Embryonic facial prominence (tissue), 1 donor: ENCODE measurements around the gene ITGB2.

ENCODE experiments used
- DNase-seq: peaks from one replicate; pipeline ENCODE4 v3.0.0-alpha.2; 2016; ENCODE audit errors: extremely low spot score

ITGB2 gene

GRCh38 chr21:44910229-44911067 lies 10.3 kb downstream of the ITGB2 start:
- no peak for DNase-seq

- no peak for DNase-seq
These were observed 11.0 kb downstream of the ITGB2 start for GRCh38 chr21:44909719-44910118.

- no peak for DNase-seq
These were observed 11.8 kb downstream of the ITGB2 start for GRCh38 chr21:44908908-44909307.

DNA sequence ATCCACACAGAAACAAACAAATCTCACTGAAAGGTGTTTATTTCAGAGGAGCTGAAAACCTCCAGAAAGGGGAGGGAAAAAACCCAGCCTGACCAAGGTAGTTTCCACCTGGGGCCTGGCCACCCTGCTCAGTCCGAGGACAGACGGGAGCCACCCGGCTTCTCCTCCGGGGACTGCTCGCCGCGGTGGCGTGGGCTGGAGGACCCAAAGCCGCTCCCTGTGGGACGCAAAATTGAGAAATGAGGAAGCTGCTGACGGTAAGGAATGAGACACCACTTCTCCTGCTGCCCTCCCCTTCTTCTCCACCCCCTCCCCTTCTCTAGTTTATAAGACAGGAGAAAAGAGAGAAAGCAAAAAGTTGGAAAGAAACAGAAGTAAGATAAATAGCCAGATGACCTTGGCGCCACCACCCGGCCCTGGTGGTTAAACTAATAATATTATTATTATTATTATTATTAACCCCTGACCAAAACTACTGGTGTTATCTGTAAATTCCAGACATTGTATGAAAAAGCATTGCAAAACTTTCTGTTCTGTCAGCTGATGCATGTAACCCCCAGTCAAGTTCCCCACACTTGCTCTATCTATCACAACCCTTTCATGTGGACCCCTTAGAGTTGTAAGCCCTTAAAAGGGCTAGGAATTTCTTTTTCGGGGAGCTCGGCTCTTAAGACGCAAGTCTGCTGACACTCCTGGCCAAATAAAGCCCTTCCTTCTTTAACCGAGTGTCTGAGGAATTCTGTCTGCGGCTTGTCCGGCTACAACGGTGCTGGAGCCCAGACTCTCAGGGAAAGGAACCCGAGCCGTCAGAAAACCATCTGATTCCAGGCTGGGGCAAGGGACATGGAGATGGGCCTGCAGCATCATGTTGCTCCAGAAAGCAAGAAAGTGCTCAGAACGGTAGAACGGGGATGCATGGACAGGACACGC lies 12.5 kb downstream of the ITGB2 start:
- DNase-seq: no peak

DNA sequence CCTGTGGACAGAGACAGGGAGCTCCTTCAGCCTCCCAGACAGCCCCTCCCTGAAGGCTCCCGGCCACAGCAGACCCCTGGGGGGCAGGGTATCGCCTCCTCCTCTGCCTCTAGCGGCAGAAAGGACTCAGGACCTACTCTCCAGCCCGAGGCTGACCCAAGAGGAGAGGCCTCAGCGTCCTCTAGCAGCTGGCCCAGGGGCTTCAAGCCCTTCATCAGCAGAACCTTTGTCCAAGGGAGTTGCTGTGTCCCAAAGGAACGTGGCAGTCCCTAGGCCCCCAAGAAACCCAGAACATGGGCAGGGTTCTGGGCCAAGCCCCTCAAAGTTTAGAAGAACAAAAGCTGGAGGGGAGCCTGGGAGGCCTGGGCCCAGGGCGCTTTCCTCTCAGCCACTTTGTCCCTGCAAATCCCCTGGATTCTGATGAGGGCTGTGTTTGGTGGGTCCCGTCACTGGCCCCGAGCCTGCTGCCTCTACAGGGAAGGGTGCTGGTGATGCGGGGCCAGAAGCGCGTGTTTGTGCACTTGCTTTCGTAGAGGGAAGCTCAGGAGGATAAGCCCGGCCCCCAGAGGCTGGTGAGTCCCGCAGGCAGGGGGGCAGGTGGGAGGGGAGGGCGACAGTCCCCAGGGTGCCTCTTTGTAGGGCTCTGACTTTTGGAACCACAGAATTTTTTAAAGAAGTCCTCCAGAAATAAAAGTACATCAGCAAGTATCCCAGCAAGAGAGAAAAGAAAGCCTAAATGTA lies 13.3 kb downstream of the ITGB2 start:
- no peak for DNase-seq

DNA sequence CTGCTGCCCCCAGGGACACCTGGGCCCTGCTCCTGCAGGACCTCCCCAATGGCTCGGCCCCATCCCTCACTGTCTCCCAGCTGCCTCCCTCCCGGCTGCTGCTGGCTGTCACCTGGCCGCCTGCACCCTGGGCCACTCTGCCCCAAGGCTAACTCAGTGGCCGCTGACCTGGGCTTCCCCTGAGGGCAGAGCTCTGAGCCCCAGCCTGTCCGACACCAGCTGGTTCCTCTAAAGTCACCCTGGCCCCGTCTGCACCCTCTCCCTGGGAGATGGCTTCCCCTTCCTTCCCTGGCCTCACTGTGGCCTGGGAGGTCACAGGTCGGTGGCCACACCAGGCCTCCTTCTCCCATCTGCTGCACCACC lies 15.0 kb downstream of the ITGB2 start:
- DNase-seq: no peak

DNA sequence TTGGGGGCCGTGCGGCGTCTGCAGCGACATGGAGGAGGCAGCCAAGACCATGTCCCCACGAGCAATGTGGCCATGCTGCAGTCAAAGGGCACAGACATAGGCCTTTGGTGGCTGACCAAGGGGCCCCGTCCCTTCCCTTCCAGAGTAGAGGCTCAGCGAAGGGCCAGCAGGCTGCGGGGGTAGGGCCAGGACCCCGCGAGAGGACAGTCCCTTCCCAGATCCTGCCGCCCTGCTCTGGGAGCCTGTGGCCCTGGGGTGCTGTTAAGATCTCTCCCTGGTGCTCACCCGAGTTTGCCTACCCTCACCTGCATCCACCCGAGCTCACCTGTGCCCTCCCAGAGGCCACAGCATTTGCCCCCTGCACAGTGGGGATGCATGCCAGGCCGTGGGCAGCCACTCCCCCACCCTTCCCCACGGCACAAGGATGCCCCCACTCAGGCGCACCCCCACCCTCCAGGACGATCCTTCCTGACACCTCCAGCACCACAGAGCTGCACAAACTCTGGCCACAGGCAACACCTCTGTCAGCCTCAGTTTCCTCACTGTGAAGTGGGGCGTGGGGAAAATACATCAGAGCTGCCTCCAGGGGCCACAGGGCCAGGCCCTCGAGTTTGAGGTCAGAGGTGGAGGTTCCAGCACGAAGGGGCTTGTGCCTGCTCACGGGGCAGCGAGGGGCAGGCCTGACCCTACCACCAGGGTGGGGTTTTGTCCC lies 15.5 kb downstream of the ITGB2 start:
- no peak for DNase-seq

- DNase-seq: no peak
These were observed 16.4 kb downstream of the ITGB2 start for GRCh38 chr21:44904141-44904923.

DNA sequence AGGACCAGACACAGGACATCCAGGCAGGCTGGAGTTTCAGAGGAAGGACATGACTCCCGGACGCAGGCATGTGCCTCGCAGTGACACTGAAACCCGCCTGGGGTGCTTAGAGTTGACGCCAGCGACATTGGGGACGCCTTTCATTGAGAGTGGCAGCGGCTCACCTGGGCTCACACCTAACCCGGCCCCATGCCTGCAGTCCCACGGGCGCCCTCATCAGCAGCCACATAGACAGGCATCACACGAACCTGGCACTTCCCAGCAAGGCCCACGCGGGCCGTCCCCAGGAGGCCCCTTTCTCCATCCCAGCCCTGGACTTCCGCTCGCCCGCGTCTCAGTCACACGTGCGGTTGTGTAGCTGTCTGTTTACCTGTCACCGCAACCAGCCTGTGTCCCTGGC lies 17.0 kb downstream of the ITGB2 start:
- DNase-seq: no peak

GRCh38 chr21:44903050-44903685 lies 17.5 kb downstream of the ITGB2 start:
- no peak for DNase-seq

DNA sequence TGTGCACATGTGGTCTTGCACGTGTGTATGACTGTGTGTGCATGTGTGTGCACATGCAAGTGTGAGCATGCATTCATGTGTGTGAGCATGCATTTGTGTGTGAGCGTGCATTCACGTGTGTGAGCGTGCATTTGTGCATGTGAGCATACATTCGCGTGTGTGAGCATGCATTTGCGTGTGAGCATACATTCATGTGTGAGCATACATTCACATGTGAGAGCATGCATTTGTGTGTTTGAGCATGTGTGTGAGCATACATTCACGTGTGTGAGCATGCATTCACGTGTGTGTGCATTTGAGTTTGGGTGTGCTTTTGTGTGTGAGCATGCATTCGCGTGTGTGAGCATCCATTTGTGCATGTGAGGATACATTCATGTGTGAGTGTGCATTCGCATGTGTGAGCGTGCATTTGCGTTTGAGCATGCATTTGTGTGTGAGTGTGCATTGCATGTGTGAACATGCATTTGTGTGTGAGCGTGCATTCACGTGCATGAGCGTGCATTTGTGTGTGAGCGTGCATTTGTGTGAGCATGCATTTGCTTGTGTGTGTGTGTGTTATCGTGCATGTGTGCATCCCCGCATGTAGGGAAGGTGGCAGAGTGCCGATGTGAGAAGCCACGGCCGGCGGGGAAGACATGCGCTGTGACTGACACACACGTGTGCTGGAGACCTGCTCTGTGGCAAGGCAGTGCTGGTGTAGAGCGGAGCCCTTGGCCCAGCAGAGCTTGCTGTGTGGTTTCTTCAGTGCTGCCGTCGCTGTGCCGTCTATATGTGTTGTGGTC lies 18.2 kb downstream of the ITGB2 start:
- no peak for DNase-seq

GRCh38 chr21:44901391-44902074 lies 19.2 kb downstream of the ITGB2 start:
- DNase-seq: no peak

- no peak for DNase-seq
These were observed 20.0 kb downstream of the ITGB2 start for GRCh38 chr21:44900559-44901251.

- no peak for DNase-seq
These were observed 20.7 kb downstream of the ITGB2 start for GRCh38 chr21:44899768-44900558.

- no peak for DNase-seq
These were observed 21.6 kb downstream of the ITGB2 start for GRCh38 chr21:44898851-44899767.

DNA sequence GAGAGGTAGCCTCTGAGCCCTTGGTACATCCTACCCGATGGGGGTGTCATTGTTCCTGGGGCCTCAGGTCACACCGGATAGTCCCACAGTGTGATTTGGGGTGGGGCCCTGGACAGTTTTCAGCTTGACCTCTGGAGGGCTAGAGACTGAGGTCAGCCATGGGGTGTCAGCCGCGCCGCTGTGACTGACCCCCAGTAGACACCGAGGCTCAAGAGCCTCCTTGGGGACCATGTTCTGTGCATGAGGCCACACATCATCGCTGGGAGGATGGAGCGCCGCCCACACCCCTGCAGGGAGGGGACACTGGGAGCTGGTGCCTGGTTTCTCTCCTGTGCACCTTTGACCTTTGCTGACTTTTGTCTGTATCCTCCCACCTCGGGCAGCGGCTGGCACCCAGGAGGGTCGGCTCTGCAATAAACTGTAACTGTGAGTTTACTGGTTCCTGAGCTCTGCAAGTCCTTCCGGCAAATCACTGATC lies 22.6 kb downstream of the ITGB2 start:
- DNase-seq: no peak
